Activated T-helper 17 cell treated with anti-CD3 and anti-CD28 coated beads, Interleukin-2, amount 50 U/mL, for 72 hours (primary cell): ENCODE results near the gene NDFIP1. TPM values are rescaled to one million over a fixed set of nuclear protein-coding genes. Genes with fewer than 3 reads are reported as not detected.

Experiments
- ATAC-seq: fragments of 150-1000 bp; cut with Tn5 transposase; replicated peaks from 2 replicates; pipeline ENCODE4 v1.10.0; 2021; ENCODE audit warnings: mild to moderate bottlenecking, moderate library complexity
- H3K27ac Mint-ChIP-seq: one replicate; pipeline ENCODE4 v1.8.0; 2022; ENCODE audit warnings: mixed read lengths
- H3K27me3 Mint-ChIP-seq: one replicate; pipeline ENCODE4 v1.8.0; 2022; ENCODE audit warnings: mixed read lengths
- H3K36me3 Mint-ChIP-seq: one replicate; pipeline ENCODE4 v1.8.0; 2022; ENCODE audit warnings: low read depth, mild to moderate bottlenecking, mixed read lengths
- H3K4me1 Mint-ChIP-seq: one replicate; pipeline ENCODE4 v1.8.0; 2022; ENCODE audit warnings: mixed read lengths
- H3K4me3 Mint-ChIP-seq: one replicate; pipeline ENCODE4 v1.8.0; 2022; ENCODE audit warnings: mild to moderate bottlenecking, mixed read lengths
- H3K9me3 Mint-ChIP-seq: one replicate; pipeline ENCODE4 v1.8.0; 2022; ENCODE audit warnings: mixed read lengths
- total RNA-seq, 2 donors: library from RNA; stranded (reverse); gene quantifications; one replicate each; pipeline ENCODE4 v1.2.3, GENCODE V29; 2022

Gene NDFIP1, protein sequence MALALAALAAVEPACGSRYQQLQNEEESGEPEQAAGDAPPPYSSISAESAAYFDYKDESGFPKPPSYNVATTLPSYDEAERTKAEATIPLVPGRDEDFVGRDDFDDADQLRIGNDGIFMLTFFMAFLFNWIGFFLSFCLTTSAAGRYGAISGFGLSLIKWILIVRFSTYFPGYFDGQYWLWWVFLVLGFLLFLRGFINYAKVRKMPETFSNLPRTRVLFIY
- 100 to 1,000 TPM in 1 of 2 donors, 10 to 100 TPM in 1; 35.0 to 101 TPM for total RNA-seq

DNA sequence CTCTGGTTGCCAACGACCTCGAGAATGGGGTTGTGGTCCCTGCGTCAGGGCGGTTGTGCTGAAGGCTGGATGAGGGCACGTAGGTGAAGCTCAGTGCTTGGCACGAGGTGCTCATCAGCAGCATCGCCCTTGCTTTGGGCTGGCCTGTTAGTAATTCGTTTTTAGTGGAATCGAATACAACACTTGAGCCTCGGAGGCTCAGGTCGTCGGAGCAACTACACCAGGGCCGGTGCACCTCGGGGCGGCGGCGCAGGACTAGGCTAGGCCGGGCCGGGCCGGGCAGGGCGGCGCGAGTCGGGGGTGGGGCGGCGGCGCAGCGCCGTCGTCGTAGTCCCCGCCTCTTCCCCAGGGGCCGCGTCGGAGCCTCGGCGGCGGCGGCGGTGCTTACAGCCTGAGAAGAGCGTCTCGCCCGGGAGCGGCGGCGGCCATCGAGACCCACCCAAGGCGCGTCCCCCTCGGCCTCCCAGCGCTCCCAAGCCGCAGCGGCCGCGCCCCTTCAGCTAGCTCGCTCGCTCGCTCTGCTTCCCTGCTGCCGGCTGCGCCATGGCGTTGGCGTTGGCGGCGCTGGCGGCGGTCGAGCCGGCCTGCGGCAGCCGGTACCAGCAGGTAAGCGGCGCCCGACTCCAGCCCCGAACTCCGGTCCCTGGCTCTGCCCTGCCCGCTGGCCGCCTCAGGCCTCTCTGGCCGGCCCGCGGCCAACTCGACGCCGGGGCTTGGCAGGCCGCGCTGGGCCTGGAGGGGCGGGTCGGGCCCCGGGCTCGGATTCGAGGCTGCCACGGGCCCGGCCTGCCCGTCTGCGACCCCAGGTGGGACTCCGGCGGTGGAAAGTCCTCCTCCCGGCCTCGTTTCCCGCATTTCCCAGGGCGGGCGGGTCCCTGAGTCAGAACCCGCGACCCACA, at the start of gene NDFIP1:
TSS of gene NDFIP1 (plus strand) at position 348 of the 899 bp plus-strand sequence. CDS start at position 544, 196 bp downstream.
- H3K4me3 Mint-ChIP-seq = peak within 1 kb of the TSS; percentile 95
- peak within 1 kb of the TSS; percentile 98 for H3K27ac Mint-ChIP-seq
- peaks cover 52% of the 10 kb centered on the region for H3K4me1 Mint-ChIP-seq
- H3K36me3 Mint-ChIP-seq = peaks cover 46% of the 10 kb centered on the region
- H3K9me3 Mint-ChIP-seq = peaks cover 3% of the 10 kb centered on the region
- ATAC-seq = peak; percentile 89
- no peaks in the 10 kb centered on the region for H3K27me3 Mint-ChIP-seq

DNA sequence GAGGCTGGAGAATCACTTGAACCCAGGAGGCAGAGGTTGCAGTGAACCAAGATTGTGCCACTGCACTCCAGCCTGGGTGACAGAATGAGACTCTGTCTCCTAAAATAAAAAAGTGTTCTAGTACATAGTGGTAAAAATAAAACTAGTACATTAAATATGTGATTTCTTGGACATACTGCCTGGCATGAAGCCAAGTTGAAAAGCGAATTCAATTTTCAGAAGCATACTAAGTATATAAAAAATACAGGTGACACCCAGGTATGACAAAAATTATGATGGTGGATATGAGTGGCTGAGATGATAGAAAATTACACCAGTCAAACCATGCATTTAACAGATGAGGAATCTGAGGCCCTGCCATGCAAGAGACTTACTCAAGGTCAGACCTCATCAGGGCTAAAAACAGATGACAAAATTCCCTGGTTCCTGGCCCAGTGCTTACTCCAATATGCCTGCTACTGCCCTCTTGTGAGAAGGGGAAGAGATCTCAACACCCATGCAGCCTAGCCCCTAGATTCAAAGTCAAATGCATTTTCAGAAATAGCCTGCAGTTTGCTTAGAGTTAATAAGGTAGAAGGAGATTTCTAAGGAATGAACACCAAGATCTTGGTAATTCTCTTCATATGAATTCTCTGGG, 49.2 kb upstream of the NDFIP1 start:
- H3K36me3 Mint-ChIP-seq = no peaks in the 10 kb centered on the region
- no peak overlapping the region for H3K4me3 Mint-ChIP-seq
- peaks cover 9% of the 10 kb centered on the region for H3K4me1 Mint-ChIP-seq
- no peak overlapping the region for H3K27ac Mint-ChIP-seq
- no peak for ATAC-seq
- no peaks in the 10 kb centered on the region for H3K9me3 Mint-ChIP-seq
- no peaks in the 10 kb centered on the region for H3K27me3 Mint-ChIP-seq

DNA sequence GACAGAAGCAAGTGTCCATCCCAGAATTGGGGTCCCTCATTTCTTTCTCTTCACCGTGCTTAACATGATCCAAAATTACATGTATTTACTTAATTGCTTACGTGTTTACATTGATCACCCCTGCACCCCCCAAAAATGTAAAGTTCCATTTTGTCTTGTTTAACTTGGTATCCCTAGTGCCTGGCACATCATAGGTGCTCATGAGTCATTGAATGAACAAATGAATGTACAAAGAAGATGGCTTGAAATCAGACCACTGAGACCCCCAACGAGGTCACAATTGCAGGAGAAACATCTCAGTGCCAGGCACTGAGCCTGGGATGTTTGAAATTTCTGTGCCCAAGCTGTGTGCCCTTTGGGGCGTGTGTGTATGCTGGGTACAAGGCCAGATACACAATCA, 45.2 kb upstream of the NDFIP1 start:
- Mint-ChIP-seq H3K27me3 (no peaks in the 10 kb centered on the region), H3K9me3 (no peaks in the 10 kb centered on the region), H3K36me3 (no peaks in the 10 kb centered on the region), H3K4me3 (peak overlapping the region; percentile 81), H3K27ac (peak overlapping the region; percentile 94), H3K4me1 (peaks cover 15% of the 10 kb centered on the region)
- peak; percentile 56 for ATAC-seq

DNA sequence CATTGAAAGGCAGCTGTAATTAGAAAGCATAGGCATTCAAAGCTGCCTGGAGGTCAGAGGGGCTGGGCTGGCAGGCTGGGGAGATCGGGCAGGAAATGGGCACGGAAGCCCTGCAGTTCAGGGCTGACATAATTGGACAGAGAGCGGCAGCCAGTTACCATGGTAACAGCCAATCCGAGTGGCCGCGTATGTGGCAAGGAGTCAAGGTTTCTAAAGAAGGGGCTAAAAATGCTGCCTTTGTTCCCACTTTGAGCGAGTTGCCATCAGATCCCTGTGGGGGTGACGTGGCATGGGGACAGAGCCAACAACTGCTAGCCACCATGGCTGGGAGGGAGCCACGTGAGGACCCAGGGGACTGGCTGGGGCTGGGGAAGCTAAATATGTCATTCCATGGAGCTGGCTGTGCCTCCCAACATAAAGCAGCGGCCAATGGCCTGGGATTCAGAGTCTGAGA, 44.7 kb upstream of the NDFIP1 start:
- Mint-ChIP-seq H3K4me1 (peaks cover 15% of the 10 kb centered on the region), H3K9me3 (no peaks in the 10 kb centered on the region), H3K36me3 (no peaks in the 10 kb centered on the region), H3K27me3 (no peaks in the 10 kb centered on the region), H3K4me3 (peak overlapping the region; percentile 81), H3K27ac (peak overlapping the region; percentile 94)
- ATAC-seq = peak; percentile 84

DNA sequence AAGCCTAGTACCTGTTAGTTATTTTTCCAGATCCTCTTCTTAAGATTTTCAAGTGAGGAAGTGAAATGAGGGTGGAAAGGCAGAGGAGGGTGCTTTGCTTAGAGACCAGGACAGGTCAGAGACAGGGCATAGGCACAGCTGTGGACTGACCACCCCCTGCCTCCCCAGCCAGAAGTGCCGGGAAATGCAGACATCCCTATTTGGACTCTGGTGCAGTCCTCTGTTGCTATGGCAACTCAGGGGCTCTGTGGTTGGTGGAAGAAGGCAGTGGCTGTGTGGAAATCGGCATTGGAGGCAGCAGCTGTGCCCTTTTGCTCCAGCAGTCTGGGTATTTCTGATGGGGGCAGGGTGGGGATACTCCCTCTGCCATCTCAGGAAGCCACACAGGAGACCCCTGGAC, 43.3 kb upstream of the NDFIP1 start:
- no peak for ATAC-seq
- Mint-ChIP-seq H3K27ac (no peak overlapping the region), H3K36me3 (no peaks in the 10 kb centered on the region), H3K27me3 (no peaks in the 10 kb centered on the region), H3K4me1 (peaks cover 15% of the 10 kb centered on the region), H3K4me3 (no peak overlapping the region), H3K9me3 (no peaks in the 10 kb centered on the region)

DNA sequence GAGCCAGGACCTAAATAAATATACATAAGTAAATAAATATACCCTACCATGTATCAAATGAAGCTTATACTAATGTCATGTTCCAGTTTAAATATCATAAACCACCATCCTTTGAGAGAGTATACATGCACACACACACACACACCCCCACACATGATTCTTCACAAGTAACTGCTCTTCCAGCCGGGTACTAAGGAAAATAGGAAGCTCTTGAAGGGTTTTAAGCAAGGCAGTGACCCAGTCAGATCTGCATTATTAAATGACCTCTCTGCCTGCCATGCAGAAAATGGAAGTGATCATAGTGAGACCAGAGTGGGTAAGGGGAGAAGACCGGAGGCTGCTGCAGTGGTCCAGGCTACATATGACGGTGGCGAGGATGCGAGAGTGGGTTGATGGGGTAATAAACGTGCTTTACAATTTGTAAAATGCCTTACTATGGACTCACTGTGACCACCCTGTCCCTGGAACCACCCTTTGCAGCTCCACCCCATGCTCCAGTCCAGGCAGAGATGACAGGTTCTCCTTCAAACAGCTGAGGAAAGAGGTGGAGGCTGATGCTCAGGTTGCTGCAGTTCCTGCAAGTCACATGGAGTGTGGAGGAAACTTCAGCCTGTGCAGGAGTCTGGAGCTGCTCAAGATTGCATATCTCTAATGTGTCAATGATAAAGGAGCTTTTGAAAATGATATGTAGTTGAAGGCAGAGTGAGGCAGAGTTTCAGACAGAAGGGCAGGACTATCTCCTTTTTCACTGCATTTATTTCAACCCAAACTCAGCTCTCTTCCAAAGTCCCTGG, 38.8 kb upstream of the NDFIP1 start:
- ATAC-seq = no peak
- Mint-ChIP-seq H3K27ac (no peak overlapping the region), H3K4me1 (peaks cover 28% of the 10 kb centered on the region), H3K4me3 (no peak overlapping the region), H3K27me3 (no peaks in the 10 kb centered on the region), H3K9me3 (no peaks in the 10 kb centered on the region), H3K36me3 (no peaks in the 10 kb centered on the region)

DNA sequence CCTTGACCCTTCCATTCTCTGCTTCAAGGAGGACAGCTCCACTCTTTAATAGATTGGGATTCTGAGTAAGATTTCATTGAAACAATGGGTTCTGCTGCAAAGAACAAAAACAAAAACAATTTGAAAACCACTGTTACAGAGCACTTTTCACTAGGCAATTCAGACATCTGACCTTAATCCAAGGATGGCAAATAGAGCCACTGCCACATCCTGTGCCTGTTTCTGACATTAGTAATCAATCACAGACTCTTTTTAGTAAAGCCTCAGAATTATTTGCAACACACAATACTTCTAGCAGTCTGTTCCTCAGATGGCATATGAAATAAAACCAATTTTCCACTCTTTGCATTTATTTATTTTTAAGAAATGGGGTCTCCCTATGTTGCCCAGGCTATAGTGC, 37.8 kb upstream of the NDFIP1 start:
- ATAC-seq = peak; percentile 45
- Mint-ChIP-seq H3K4me1 (peaks cover 28% of the 10 kb centered on the region), H3K27me3 (no peaks in the 10 kb centered on the region), H3K9me3 (no peaks in the 10 kb centered on the region), H3K36me3 (no peaks in the 10 kb centered on the region), H3K27ac (peak overlapping the region; percentile 4), H3K4me3 (no peak overlapping the region)

DNA sequence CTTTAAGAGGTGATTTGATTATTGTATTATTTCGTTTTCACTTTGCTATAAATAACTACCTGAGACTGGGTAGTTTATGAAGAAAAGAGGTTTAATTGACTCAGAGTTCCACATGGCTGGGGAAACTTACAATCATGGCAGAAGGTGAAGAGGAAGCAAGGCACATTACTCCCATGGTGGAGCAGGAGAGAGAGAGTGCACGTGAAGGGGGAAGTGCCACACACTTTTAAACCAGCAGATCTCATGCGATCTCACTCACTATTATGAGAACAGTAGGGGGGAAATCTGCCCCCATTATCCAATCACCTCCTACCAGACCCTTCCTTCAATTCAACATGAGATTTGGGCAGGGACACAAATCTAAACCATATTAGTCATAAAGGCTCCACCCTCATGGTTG, 36.1 kb upstream of the NDFIP1 start:
- peak overlapping the region; percentile 48 for H3K27ac Mint-ChIP-seq
- H3K36me3 Mint-ChIP-seq = no peaks in the 10 kb centered on the region
- peaks cover 22% of the 10 kb centered on the region for H3K4me1 Mint-ChIP-seq
- ATAC-seq = peak; percentile 7
- H3K9me3 Mint-ChIP-seq = no peaks in the 10 kb centered on the region
- peak overlapping the region; percentile 19 for H3K4me3 Mint-ChIP-seq
- H3K27me3 Mint-ChIP-seq = no peaks in the 10 kb centered on the region

DNA sequence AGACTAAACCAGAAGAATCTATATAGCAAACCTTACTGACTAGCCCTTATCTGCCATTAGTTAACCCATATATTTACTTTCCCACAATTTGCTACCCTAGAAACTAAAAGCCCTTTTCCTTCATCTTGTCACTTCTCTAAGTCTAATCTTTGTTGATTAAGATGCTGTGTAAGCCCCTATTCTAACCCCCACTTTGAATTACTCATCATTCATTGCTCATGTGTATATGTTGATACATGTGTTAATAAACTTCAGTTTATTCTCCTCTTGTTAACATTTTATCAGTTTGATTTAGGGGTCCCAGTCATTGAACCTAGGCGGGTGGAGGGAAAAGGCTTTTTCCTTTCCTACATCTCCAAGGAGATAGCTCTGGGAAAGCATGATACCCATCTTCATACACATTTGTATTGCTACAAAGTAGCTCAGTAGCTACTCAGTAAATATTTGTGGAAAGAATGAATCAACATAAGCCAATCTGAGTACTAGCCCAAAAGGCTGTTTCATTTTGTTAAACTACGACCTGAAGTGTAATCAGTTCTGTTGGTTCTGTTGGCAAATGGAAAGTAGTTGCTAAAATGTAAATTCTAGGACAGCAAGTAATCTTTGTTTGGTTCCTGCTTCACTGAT, 35.1 kb upstream of the NDFIP1 start:
- peaks cover 22% of the 10 kb centered on the region for H3K4me1 Mint-ChIP-seq
- peak overlapping the region; percentile 44 for H3K4me3 Mint-ChIP-seq
- H3K9me3 Mint-ChIP-seq = no peaks in the 10 kb centered on the region
- H3K27me3 Mint-ChIP-seq = no peaks in the 10 kb centered on the region
- H3K27ac Mint-ChIP-seq = peak overlapping the region; percentile 48
- peak; percentile 70 for ATAC-seq
- H3K36me3 Mint-ChIP-seq = no peaks in the 10 kb centered on the region

DNA sequence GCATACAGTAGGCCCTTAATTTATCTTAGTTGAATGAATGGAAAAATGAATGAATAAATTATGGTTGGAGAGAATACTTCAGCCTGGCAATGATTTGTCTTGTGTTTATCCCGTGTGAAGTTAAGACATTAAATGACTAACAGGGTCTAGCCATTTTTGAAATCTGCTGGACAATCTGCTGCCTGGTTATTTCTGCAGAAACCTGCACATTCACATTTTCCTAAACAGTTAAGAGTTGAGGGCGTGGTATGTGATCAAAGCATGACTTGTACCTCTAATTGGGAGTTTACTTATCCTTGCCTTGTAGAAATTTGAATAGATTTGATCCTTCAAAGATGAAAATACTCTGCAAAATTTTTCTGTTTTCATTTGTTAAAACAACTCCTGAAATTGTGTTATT, 34.6 kb upstream of the NDFIP1 start:
- Mint-ChIP-seq H3K4me3 (peak overlapping the region; percentile 44), H3K36me3 (no peaks in the 10 kb centered on the region), H3K9me3 (no peaks in the 10 kb centered on the region), H3K27ac (peak overlapping the region; percentile 48), H3K27me3 (no peaks in the 10 kb centered on the region), H3K4me1 (peaks cover 22% of the 10 kb centered on the region)
- ATAC-seq = peak; percentile 71

DNA sequence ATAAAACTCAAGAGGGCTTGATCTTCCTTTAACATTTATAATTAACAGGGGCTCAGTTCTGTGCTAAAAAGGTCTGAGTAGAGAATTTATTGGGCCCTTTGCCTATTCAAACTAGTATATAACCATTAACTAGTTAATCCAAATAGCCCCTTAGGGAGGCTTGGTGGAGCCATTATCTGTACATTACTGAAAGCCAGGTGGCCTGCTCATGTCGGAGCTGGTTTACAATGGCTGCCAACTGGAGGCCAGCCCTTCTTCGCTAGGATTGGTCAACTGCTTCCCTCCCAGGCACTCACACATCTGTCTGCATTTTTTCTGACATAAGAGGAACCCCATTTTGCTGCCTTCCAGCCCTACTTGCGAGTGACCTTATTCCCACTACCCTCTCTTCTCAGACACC, 30.4 kb upstream of the NDFIP1 start:
- no peak for ATAC-seq
- Mint-ChIP-seq H3K9me3 (no peaks in the 10 kb centered on the region), H3K4me3 (no peak overlapping the region), H3K36me3 (no peaks in the 10 kb centered on the region), H3K4me1 (peaks cover 11% of the 10 kb centered on the region), H3K27ac (no peak overlapping the region), H3K27me3 (no peaks in the 10 kb centered on the region)

DNA sequence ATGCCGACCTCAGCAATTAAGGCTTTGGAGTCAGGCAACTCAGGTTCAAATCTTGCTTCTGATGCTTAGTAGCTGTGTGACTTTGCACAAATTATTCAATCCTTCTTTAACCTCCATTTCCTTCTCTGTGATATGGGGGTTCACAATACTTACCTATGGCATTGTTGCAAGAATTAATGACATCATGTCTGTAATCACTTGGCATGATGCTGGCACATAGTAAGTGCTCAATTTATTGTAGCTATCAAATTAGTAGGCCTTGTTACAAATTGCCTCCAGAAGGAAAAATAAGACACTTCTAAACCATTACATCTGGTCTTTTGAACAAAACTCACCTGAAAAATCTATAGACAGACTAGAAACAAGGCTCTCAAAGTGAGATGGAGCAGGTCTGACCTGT, 29.9 kb upstream of the NDFIP1 start:
- H3K27ac Mint-ChIP-seq = no peak overlapping the region
- no peak for ATAC-seq
- peaks cover 7% of the 10 kb centered on the region for H3K4me1 Mint-ChIP-seq
- H3K4me3 Mint-ChIP-seq = no peak overlapping the region
- H3K27me3 Mint-ChIP-seq = no peaks in the 10 kb centered on the region
- no peaks in the 10 kb centered on the region for H3K9me3 Mint-ChIP-seq
- H3K36me3 Mint-ChIP-seq = no peaks in the 10 kb centered on the region

DNA sequence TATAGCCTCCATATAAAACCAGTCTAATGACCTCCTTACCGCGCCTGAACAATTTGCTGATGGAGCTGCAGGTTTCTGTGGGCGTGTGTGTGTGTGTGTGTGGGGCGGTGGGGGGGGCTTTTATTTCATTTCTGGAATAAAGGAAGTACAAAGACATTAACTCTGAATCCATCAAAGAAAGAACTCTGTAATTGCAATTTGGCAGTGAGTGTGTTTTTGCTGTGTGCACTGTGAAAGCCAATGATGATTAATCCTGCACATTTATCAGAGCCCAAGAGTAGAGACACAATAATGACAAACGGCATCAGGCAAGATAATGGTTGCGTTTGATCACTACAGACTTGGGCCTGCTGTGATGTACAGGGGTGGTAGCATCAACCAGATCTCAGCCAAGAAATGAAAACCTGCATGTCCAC, 29.3 kb upstream of the NDFIP1 start:
- no peak overlapping the region for H3K27ac Mint-ChIP-seq
- H3K36me3 Mint-ChIP-seq = no peaks in the 10 kb centered on the region
- H3K27me3 Mint-ChIP-seq = no peaks in the 10 kb centered on the region
- no peak for ATAC-seq
- H3K4me3 Mint-ChIP-seq = no peak overlapping the region
- peaks cover 5% of the 10 kb centered on the region for H3K4me1 Mint-ChIP-seq
- no peaks in the 10 kb centered on the region for H3K9me3 Mint-ChIP-seq

DNA sequence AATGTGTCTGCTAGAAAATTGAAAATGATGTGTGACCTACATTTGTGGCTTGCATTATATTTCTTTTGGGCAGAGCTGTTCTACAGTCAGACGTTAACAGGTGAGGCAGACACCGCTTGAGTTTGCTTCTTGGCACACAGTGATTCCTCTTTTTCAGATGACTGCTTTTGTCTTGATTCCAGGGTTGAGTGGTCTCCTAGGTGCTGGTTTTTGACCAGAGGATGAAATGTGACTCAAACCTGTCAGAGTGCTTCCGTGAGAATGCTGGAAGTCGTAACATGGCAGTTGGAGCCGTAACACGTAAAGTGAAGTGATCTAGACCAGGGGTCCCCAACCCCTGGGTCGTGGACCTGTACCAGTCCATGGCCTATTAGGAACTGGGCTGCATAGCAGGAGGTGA, 28.3 kb upstream of the NDFIP1 start:
- H3K27me3 Mint-ChIP-seq = no peaks in the 10 kb centered on the region
- H3K27ac Mint-ChIP-seq = no peak overlapping the region
- no peak for ATAC-seq
- H3K9me3 Mint-ChIP-seq = no peaks in the 10 kb centered on the region
- H3K4me1 Mint-ChIP-seq = peaks cover 7% of the 10 kb centered on the region
- no peaks in the 10 kb centered on the region for H3K36me3 Mint-ChIP-seq
- H3K4me3 Mint-ChIP-seq = no peak overlapping the region
